Measurements from ENCODE around the gene ATOSB. TPM values are rescaled to one million over a fixed set of nuclear protein-coding genes. Genes with fewer than 3 reads are reported as not detected.

The ATOSB gene
- polyA plus RNA-seq, 3 donors from 2014 or later: 3.3 to 15.6 (median 5.3) TPM

- H3K4me1 Mint-ChIP-seq: no peaks in the 10 kb centered on the region
- no peak for DNase-seq
- peaks cover 2% of the 10 kb centered on the region in 3 donors for H3K27me3 Mint-ChIP-seq (ENCODE audit: low read depth in 3 of 3)
- H3K36me3 Mint-ChIP-seq: peaks cover 3 to 5% (median 3%) of the 10 kb centered on the region in 3 donors
- H3K9me3 Mint-ChIP-seq: peaks cover 0 to 23% (median 13%) of the 10 kb centered on the region in 6 donors
- no peak overlapping the region for H3K4me3 Mint-ChIP-seq
- no peak overlapping the region for H3K27ac Mint-ChIP-seq
These were observed 24.4 kb upstream of the ATOSB start for GRCh38 chr9:35140093-35140492.

GRCh38 chr9:35136866-35137265 is 21.2 kb upstream of the ATOSB start:
- Mint-ChIP-seq H3K4me3 (no peak overlapping the region), H3K27ac (no peak overlapping the region), H3K27me3 (ENCODE audit: low read depth in 3 of 3) (peaks cover 0 to 3% (median 2%) of the 10 kb centered on the region in 3 donors), H3K9me3 (peaks cover 0 to 6% (median 2%) of the 10 kb centered on the region in 6 donors), H3K4me1 (no peaks in the 10 kb centered on the region), H3K36me3 (no peaks in the 10 kb centered on the region)
- no peak for DNase-seq

GRCh38 chr9:35135988-35136387 is 20.3 kb upstream of the ATOSB start:
- Mint-ChIP-seq H3K9me3 (peaks cover 0 to 3% (median 0%) of the 10 kb centered on the region in 6 donors), H3K27ac (no peak overlapping the region), H3K27me3 (ENCODE audit: low read depth in 3 of 3) (peaks cover 0 to 3% (median 2%) of the 10 kb centered on the region in 3 donors), H3K36me3 (no peaks in the 10 kb centered on the region), H3K4me3 (no peak overlapping the region), H3K4me1 (no peaks in the 10 kb centered on the region)
- DNase-seq: no peak

- Mint-ChIP-seq H3K27ac (no peak overlapping the region), H3K36me3 (no peaks in the 10 kb centered on the region), H3K4me1 (no peaks in the 10 kb centered on the region), H3K4me3 (no peak overlapping the region), H3K9me3 (no peaks in the 10 kb centered on the region), H3K27me3 (ENCODE audit: low read depth in 3 of 3) (peaks cover 0 to 3% (median 3%) of the 10 kb centered on the region in 3 donors)
- DNase-seq: no peak
These were observed 19.3 kb upstream of the ATOSB start for GRCh38 chr9:35134920-35135319.

GRCh38 chr9:35116898-35117551 is 1.4 kb upstream of the ATOSB start:
- peak overlapping the region; percentile 87 to 99 (median 96) for H3K27ac Mint-ChIP-seq
- no peaks in the 10 kb centered on the region for H3K9me3 Mint-ChIP-seq
- H3K4me1 Mint-ChIP-seq: peaks cover 42 to 46% of the 10 kb centered on the region in 2 donors
- H3K27me3 Mint-ChIP-seq (ENCODE audit: low read depth in 3 of 3): peaks cover 0 to 14% (median 5%) of the 10 kb centered on the region in 3 donors
- H3K4me3 Mint-ChIP-seq: peak overlapping the region; percentile 89 to 99 (median 95)
- H3K36me3 Mint-ChIP-seq: no peaks in the 10 kb centered on the region
- peak; percentile 84 to 86 (median 84) for DNase-seq

GRCh38 chr9:35116539-35116897 is 856 bp upstream of the ATOSB start:
- H3K4me3 Mint-ChIP-seq: peak overlapping the region; percentile 89 to 99 (median 95)
- H3K36me3 Mint-ChIP-seq: no peaks in the 10 kb centered on the region
- peaks cover 47 to 51% of the 10 kb centered on the region in 2 donors for H3K4me1 Mint-ChIP-seq
- peaks cover 0 to 15% (median 5%) of the 10 kb centered on the region in 3 donors for H3K27me3 Mint-ChIP-seq (ENCODE audit: low read depth in 3 of 3)
- DNase-seq: no peak
- H3K27ac Mint-ChIP-seq: peak overlapping the region; percentile 87 to 99 (median 96)
- no peaks in the 10 kb centered on the region for H3K9me3 Mint-ChIP-seq

GRCh38 chr9:35114840-35115628 is 628 bp downstream of the ATOSB start:
- peak overlapping the region; percentile 89 to 99 (median 95) for H3K4me3 Mint-ChIP-seq
- peak; percentile 32 to 46 (median 46) for DNase-seq
- H3K36me3 Mint-ChIP-seq: no peaks in the 10 kb centered on the region
- peak overlapping the region; percentile 87 to 99 (median 96) for H3K27ac Mint-ChIP-seq
- no peaks in the 10 kb centered on the region for H3K9me3 Mint-ChIP-seq
- peaks cover 58 to 66% of the 10 kb centered on the region in 2 donors for H3K4me1 Mint-ChIP-seq
- H3K27me3 Mint-ChIP-seq (ENCODE audit: low read depth in 3 of 3): peaks cover 0 to 14% (median 7%) of the 10 kb centered on the region in 3 donors

GRCh38 chr9:35114113-35114839 is 1.4 kb downstream of the ATOSB start:
- Mint-ChIP-seq H3K27ac (peak overlapping the region; percentile 87 to 99 (median 96)), H3K27me3 (ENCODE audit: low read depth in 3 of 3) (peaks cover 0 to 13% (median 7%) of the 10 kb centered on the region in 3 donors), H3K36me3 (no peaks in the 10 kb centered on the region), H3K4me1 (peaks cover 64 to 74% of the 10 kb centered on the region in 2 donors), H3K4me3 (peak overlapping the region; percentile 89 to 99 (median 95)), H3K9me3 (no peaks in the 10 kb centered on the region)
- DNase-seq: peak; percentile 50 to 61 (median 59)

- DNase-seq: no peak
- Mint-ChIP-seq H3K36me3 (peaks cover 0 to 3% (median 0%) of the 10 kb centered on the region in 3 donors), H3K27ac (peak overlapping the region; percentile 83 to 95 (median 88)), H3K9me3 (no peaks in the 10 kb centered on the region), H3K4me3 (peak overlapping the region; percentile 61 to 86 (median 80)), H3K27me3 (ENCODE audit: low read depth in 3 of 3) (peaks cover 0 to 13% (median 7%) of the 10 kb centered on the region in 3 donors), H3K4me1 (peaks cover 71 to 82% of the 10 kb centered on the region in 2 donors)
These were observed 3.2 kb downstream of the ATOSB start for GRCh38 chr9:35112257-35113020.

GRCh38 chr9:35111001-35111933 is 4.4 kb downstream of the ATOSB start:
- peaks cover 0 to 3% (median 0%) of the 10 kb centered on the region in 3 donors for H3K36me3 Mint-ChIP-seq
- peak; percentile 92 to 95 (median 92) for DNase-seq
- H3K27ac Mint-ChIP-seq: peak overlapping the region; percentile 84 to 95 (median 89)
- no peaks in the 10 kb centered on the region for H3K9me3 Mint-ChIP-seq
- H3K4me1 Mint-ChIP-seq: peaks cover 63 to 76% of the 10 kb centered on the region in 2 donors
- H3K4me3 Mint-ChIP-seq: peak overlapping the region; percentile 61 to 86 (median 80)
- peaks cover 0 to 12% (median 5%) of the 10 kb centered on the region in 3 donors for H3K27me3 Mint-ChIP-seq (ENCODE audit: low read depth in 3 of 3)

GRCh38 chr9:35110327-35110761 is 5.3 kb downstream of the ATOSB start:
- Mint-ChIP-seq H3K4me3 (peak overlapping the region; percentile 61 to 86 (median 80)), H3K27me3 (ENCODE audit: low read depth in 3 of 3) (peaks cover 0 to 10% (median 5%) of the 10 kb centered on the region in 3 donors), H3K36me3 (peaks cover 0 to 12% (median 0%) of the 10 kb centered on the region in 3 donors), H3K4me1 (peaks cover 58 to 67% of the 10 kb centered on the region in 2 donors), H3K27ac (peak overlapping the region; percentile 84 to 95 (median 89)), H3K9me3 (no peaks in the 10 kb centered on the region)
- no peak for DNase-seq
